SK-N-SH treated with all-trans-retinoic acid at 6 μM for 48 hours (cell line): ENCODE measurements around the gene PLEKHH3.

Experiments used
- ATAC-seq: fragments of 200-7000 bp; cut with Tn5 transposase; 3 replicates; pipeline ENCODE4 v1.9.1; 2020; ENCODE audit warnings: mild to moderate bottlenecking, moderate library complexity
- ARNTL ChIP-seq: fragments of 450-650 bp; formaldehyde crosslinking; IDR thresholded peaks from 2 replicates; pipeline ENCODE4 v1.5.0; 2020; ENCODE audit warnings: low read depth, mild to moderate bottlenecking, moderate library complexity, borderline replicate concordance
- BACH2 ChIP-seq: fragments of 250-450 bp; sonication (Bioruptor Pico); IDR thresholded peaks from 2 replicates; pipeline ENCODE4 v1.9.0; 2021; ENCODE audit warnings: mild to moderate bottlenecking, borderline replicate concordance
- CSDC2 ChIP-seq: fragments of 250-450 bp; sonication (Bioruptor Pico); IDR thresholded peaks from 2 replicates; pipeline ENCODE4 v1.5.0; 2020; ENCODE audit warnings: mild to moderate bottlenecking, moderate library complexity
- GLIS3 ChIP-seq: fragments of 250-450 bp; sonication (Bioruptor Pico); IDR thresholded peaks from 2 replicates; pipeline ENCODE4 v1.5.0; 2020; ENCODE audit warnings: mild to moderate bottlenecking, moderate library complexity
- ISL1 ChIP-seq: fragments of 250-450 bp; sonication (Bioruptor Pico); IDR thresholded peaks from 2 replicates; pipeline ENCODE4 v2.1.2; 2022; ENCODE audit warnings: mild to moderate bottlenecking, moderate library complexity
- OSR1 ChIP-seq: fragments of 250-450 bp; sonication (Bioruptor Pico); IDR thresholded peaks from 2 replicates; pipeline ENCODE4 v1.8.0; 2022; ENCODE audit warnings: moderate library complexity, mild to moderate bottlenecking, inconsistent platforms
- PPARA ChIP-seq: fragments of 250-450 bp; sonication (Bioruptor Pico); IDR thresholded peaks from 2 replicates; pipeline ENCODE4 v1.5.0; 2020; ENCODE audit warnings: mild to moderate bottlenecking, borderline replicate concordance
- RARB ChIP-seq: fragments of 250-450 bp; sonication (Bioruptor Pico); IDR thresholded peaks from 2 replicates; pipeline ENCODE4 v1.8.0; 2021; ENCODE audit warnings: mild to moderate bottlenecking, moderate library complexity
- SNAI2 ChIP-seq: fragments of 250-450 bp; sonication (Bioruptor Pico); IDR thresholded peaks from 2 replicates; pipeline ENCODE4 v1.5.0; 2020; ENCODE audit warnings: mild to moderate bottlenecking, moderate library complexity
- TCF4 ChIP-seq: fragments of 250-450 bp; sonication (Bioruptor Pico); IDR thresholded peaks from 2 replicates; pipeline ENCODE4 v1.8.0; 2021; ENCODE audit warnings: mild to moderate bottlenecking, moderate library complexity, borderline replicate concordance
- TOX ChIP-seq: fragments of 250-450 bp; sonication (Bioruptor Pico); IDR thresholded peaks from 2 replicates; pipeline ENCODE4 v1.8.0; 2021; ENCODE audit warnings: mild to moderate bottlenecking, moderate library complexity, borderline replicate concordance
- ZC3H10 ChIP-seq: fragments of 250-450 bp; sonication (Bioruptor Pico); IDR thresholded peaks from 2 replicates; pipeline ENCODE4 v1.5.1; 2021; ENCODE audit warnings: mild to moderate bottlenecking, moderate library complexity
- ZFP30 ChIP-seq: fragments of 450-650 bp; formaldehyde crosslinking; IDR thresholded peaks from 2 replicates; pipeline ENCODE4 v1.5.0; 2022; ENCODE audit warnings: mild to moderate bottlenecking, moderate library complexity
- ZNF565 ChIP-seq: fragments of 450-650 bp; formaldehyde crosslinking; conservative IDR thresholded peaks from 2 replicates; pipeline ENCODE4 v1.5.0; 2020; ENCODE audit warnings: low read depth, mild to moderate bottlenecking, moderate library complexity
- ZNF70 ChIP-seq: fragments of 450-650 bp; formaldehyde crosslinking; IDR thresholded peaks from 2 replicates; pipeline ENCODE4 v1.5.0; 2020; ENCODE audit warnings: mild to moderate bottlenecking, moderate library complexity
- ZNF8 ChIP-seq: fragments of 450-650 bp; formaldehyde crosslinking; IDR thresholded peaks from 2 replicates; pipeline ENCODE4 v1.5.0; 2020; ENCODE audit warnings: mild to moderate bottlenecking, moderate library complexity
- TF ChIP-seq, protein P1 (sequence below): fragments of 250-450 bp; sonication (Bioruptor Pico); IDR thresholded peaks from 2 replicates; pipeline ENCODE4 v1.8.0; 2021; ENCODE audit warnings: low read depth, mild to moderate bottlenecking, moderate library complexity, borderline replicate concordance
- TF ChIP-seq, protein P2 (sequence below): fragments of 250-450 bp; sonication (Bioruptor Pico); IDR thresholded peaks from 2 replicates; pipeline ENCODE4 v1.8.0; 2020; ENCODE audit warnings: mild to moderate bottlenecking, moderate library complexity, borderline replicate concordance
- TF ChIP-seq, protein P3 (sequence below): fragments of 250-450 bp; sonication (Bioruptor Pico); IDR thresholded peaks from 2 replicates; pipeline ENCODE4 v1.5.0; 2020; ENCODE audit warnings: mild to moderate bottlenecking, moderate library complexity
- TF ChIP-seq, protein P4 (sequence below): fragments of 250-450 bp; sonication (Bioruptor Pico); IDR thresholded peaks from 2 replicates; pipeline ENCODE4 v1.5.1; 2021; ENCODE audit warnings: mild to moderate bottlenecking, moderate library complexity
- TF ChIP-seq, protein P5 (sequence below): fragments of 250-450 bp; sonication (Bioruptor Pico); IDR thresholded peaks from 2 replicates; pipeline ENCODE4 v1.5.1; 2020; ENCODE audit warnings: low read depth, mild to moderate bottlenecking, moderate library complexity

The PLEKHH3 gene

DNA sequence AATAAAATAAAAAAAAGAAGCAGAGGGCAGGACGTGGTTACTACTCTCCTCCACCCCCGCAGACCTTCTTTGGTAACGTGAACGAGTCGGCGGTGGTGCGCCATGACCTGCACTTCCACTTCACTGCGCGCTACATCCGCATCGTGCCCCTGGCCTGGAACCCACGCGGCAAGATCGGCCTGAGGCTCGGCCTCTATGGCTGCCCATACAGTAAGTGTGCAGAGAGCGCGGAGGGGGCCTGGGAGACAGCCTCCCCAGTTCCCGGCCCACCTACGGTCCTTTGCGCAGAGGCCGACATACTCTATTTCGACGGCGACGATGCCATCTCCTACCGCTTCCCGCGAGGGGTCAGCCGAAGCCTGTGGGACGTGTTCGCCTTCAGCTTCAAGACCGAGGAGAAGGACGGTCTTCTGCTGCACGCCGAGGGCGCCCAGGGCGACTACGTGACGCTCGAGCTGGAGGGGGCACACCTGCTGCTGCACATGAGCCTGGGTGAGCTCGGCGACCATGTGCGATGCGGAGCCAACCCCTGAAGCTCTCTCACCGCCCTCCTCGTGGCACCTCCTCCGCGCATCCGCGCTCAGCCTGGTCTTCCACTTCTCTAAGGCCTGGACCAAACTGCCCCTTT is 8.2 kb upstream of the PLEKHH3 start (continued):
- TF ChIP-seq GLIS3: no peak
- TF ChIP-seq SNAI2: no peak
- no peak for TF ChIP-seq ZNF70 (CRISPR knock-in tag)
- no peak for TF ChIP-seq TOX (CRISPR knock-in tag)
- TF ChIP-seq, protein P1, sequence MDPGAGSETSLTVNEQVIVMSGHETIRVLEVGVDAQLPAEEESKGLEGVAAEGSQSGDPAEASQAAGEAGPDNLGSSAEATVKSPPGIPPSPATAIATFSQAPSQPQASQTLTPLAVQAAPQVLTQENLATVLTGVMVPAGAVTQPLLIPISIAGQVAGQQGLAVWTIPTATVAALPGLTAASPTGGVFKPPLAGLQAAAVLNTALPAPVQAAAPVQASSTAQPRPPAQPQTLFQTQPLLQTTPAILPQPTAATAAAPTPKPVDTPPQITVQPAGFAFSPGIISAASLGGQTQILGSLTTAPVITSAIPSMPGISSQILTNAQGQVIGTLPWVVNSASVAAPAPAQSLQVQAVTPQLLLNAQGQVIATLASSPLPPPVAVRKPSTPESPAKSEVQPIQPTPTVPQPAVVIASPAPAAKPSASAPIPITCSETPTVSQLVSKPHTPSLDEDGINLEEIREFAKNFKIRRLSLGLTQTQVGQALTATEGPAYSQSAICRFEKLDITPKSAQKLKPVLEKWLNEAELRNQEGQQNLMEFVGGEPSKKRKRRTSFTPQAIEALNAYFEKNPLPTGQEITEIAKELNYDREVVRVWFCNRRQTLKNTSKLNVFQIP (CRISPR knock-in tag): no peak
- TF ChIP-seq BACH2 (CRISPR knock-in tag): no peak
- TF ChIP-seq PPARA (CRISPR knock-in tag): no peak
- TF ChIP-seq CSDC2 (CRISPR knock-in tag): no peak

DNA sequence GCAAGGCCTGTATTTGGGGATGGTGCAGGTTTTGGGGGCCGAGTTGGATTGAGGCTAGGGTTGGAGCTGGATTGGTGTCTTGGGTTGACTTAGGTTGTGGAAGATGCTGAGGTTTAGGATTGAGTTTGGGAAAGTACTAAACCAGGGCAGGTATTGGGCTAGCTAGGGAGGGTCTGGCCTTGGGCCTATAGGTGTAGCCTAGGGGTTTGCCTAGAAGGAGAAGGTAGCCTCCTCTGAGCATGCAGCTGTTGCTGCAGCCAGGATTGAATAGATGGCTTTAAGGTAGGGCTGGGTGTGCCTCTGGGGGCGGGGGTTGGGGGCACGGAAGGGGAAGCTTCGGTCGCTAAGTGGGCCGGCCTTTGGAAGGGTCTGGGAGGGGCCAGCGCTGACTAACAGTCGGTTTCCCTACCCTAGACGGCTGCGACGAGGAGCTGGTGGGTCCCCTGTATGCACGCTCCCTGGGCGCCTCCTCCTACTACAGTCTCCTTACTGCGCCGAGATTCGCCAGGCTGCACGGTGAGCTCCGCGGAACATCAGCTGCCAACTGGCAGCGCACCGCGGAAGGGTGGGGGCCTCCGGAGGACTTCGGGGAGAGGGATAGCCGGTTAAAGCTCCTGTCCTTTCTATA is 6.7 kb upstream of the PLEKHH3 start:
- TF ChIP-seq RARB (CRISPR knock-in tag) (no peak), ZNF8 (CRISPR knock-in tag) (no peak), ISL1 (CRISPR knock-in tag) (no peak), OSR1 (CRISPR knock-in tag) (no peak), CSDC2 (CRISPR knock-in tag) (no peak), ARNTL (CRISPR knock-in tag) (no peak), ZFP30 (CRISPR knock-in tag) (no peak), BACH2 (CRISPR knock-in tag) (no peak), PPARA (CRISPR knock-in tag) (no peak), ZNF70 (CRISPR knock-in tag) (no peak), GLIS3 (no peak), SNAI2 (no peak), ZNF565 (CRISPR knock-in tag) (no peak), ZC3H10 (CRISPR knock-in tag) (no peak), TCF4 (CRISPR knock-in tag) (no peak)
- TF ChIP-seq, protein P2, sequence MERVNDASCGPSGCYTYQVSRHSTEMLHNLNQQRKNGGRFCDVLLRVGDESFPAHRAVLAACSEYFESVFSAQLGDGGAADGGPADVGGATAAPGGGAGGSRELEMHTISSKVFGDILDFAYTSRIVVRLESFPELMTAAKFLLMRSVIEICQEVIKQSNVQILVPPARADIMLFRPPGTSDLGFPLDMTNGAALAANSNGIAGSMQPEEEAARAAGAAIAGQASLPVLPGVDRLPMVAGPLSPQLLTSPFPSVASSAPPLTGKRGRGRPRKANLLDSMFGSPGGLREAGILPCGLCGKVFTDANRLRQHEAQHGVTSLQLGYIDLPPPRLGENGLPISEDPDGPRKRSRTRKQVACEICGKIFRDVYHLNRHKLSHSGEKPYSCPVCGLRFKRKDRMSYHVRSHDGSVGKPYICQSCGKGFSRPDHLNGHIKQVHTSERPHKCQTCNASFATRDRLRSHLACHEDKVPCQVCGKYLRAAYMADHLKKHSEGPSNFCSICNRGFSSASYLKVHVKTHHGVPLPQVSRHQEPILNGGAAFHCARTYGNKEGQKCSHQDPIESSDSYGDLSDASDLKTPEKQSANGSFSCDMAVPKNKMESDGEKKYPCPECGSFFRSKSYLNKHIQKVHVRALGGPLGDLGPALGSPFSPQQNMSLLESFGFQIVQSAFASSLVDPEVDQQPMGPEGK (CRISPR knock-in tag): no peak
- TF ChIP-seq, protein P3, sequence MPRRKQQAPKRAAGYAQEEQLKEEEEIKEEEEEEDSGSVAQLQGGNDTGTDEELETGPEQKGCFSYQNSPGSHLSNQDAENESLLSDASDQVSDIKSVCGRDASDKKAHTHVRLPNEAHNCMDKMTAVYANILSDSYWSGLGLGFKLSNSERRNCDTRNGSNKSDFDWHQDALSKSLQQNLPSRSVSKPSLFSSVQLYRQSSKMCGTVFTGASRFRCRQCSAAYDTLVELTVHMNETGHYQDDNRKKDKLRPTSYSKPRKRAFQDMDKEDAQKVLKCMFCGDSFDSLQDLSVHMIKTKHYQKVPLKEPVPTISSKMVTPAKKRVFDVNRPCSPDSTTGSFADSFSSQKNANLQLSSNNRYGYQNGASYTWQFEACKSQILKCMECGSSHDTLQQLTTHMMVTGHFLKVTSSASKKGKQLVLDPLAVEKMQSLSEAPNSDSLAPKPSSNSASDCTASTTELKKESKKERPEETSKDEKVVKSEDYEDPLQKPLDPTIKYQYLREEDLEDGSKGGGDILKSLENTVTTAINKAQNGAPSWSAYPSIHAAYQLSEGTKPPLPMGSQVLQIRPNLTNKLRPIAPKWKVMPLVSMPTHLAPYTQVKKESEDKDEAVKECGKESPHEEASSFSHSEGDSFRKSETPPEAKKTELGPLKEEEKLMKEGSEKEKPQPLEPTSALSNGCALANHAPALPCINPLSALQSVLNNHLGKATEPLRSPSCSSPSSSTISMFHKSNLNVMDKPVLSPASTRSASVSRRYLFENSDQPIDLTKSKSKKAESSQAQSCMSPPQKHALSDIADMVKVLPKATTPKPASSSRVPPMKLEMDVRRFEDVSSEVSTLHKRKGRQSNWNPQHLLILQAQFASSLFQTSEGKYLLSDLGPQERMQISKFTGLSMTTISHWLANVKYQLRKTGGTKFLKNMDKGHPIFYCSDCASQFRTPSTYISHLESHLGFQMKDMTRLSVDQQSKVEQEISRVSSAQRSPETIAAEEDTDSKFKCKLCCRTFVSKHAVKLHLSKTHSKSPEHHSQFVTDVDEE (CRISPR knock-in tag): no peak
- TF ChIP-seq, protein P4, sequence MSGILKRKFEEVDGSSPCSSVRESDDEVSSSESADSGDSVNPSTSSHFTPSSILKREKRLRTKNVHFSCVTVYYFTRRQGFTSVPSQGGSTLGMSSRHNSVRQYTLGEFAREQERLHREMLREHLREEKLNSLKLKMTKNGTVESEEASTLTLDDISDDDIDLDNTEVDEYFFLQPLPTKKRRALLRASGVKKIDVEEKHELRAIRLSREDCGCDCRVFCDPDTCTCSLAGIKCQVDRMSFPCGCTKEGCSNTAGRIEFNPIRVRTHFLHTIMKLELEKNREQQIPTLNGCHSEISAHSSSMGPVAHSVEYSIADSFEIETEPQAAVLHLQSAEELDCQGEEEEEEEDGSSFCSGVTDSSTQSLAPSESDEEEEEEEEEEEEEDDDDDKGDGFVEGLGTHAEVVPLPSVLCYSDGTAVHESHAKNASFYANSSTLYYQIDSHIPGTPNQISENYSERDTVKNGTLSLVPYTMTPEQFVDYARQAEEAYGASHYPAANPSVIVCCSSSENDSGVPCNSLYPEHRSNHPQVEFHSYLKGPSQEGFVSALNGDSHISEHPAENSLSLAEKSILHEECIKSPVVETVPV (CRISPR knock-in tag): no peak
- TF ChIP-seq, protein P5, sequence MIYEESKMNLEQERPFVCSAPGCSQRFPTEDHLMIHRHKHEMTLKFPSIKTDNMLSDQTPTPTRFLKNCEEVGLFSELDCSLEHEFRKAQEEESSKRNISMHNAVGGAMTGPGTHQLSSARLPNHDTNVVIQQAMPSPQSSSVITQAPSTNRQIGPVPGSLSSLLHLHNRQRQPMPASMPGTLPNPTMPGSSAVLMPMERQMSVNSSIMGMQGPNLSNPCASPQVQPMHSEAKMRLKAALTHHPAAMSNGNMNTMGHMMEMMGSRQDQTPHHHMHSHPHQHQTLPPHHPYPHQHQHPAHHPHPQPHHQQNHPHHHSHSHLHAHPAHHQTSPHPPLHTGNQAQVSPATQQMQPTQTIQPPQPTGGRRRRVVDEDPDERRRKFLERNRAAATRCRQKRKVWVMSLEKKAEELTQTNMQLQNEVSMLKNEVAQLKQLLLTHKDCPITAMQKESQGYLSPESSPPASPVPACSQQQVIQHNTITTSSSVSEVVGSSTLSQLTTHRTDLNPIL: no peak
- TF ChIP-seq, protein P1 (CRISPR knock-in tag): no peak
- ATAC-seq: no peak
